C4-2B (cell line): ENCODE measurements around the gene SLC2A3.

Experiments used
- ZFX ChIP-seq: fragments of 450-650 bp; IDR thresholded peaks from 2 replicates; pipeline ENCODE4 v1.6.1; 2017
- TF ChIP-seq, protein P1 (sequence below): fragments of 450-650 bp; conservative IDR thresholded peaks from 2 replicates; pipeline ENCODE4 v1.5.1; 2017; ENCODE audit warnings: mild to moderate bottlenecking

GRCh38 chr12:7935590-7936581, at the start of gene SLC2A3:
- TF ChIP-seq, protein P1, sequence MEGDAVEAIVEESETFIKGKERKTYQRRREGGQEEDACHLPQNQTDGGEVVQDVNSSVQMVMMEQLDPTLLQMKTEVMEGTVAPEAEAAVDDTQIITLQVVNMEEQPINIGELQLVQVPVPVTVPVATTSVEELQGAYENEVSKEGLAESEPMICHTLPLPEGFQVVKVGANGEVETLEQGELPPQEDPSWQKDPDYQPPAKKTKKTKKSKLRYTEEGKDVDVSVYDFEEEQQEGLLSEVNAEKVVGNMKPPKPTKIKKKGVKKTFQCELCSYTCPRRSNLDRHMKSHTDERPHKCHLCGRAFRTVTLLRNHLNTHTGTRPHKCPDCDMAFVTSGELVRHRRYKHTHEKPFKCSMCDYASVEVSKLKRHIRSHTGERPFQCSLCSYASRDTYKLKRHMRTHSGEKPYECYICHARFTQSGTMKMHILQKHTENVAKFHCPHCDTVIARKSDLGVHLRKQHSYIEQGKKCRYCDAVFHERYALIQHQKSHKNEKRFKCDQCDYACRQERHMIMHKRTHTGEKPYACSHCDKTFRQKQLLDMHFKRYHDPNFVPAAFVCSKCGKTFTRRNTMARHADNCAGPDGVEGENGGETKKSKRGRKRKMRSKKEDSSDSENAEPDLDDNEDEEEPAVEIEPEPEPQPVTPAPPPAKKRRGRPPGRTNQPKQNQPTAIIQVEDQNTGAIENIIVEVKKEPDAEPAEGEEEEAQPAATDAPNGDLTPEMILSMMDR = no peak
- TF ChIP-seq ZFX = no peak
